Smooth muscle cell (in vitro differentiated cells): ENCODE results near the gene SLC39A11. TPM values are rescaled to one million over a fixed set of nuclear protein-coding genes. Genes with fewer than 3 reads are reported as not detected.
"Not testable (repeated sequence)": the region's sequence is repeated elsewhere in the genome, so short reads cannot be mapped to it uniquely, and the experiment has no call there.

Experiments
- DNase-seq: peaks from one replicate; lab custom pipeline; 2025; ENCODE audit not compliant: unreplicated experiment; lab: John Stamatoyannopoulos, UW
- H2AFZ ChIP-seq: fragments of 200-600 bp; sonication (generic); 2 replicates; pipeline ENCODE4 v1.6.0; 2016; ENCODE audit warnings: antibody characterized with exemption, low read depth, mild to moderate bottlenecking
- H3F3A ChIP-seq: fragments of 200-600 bp; sonication (generic); 2 replicates; pipeline ENCODE4 v1.6.0; 2017; ENCODE audit warnings: antibody characterized with exemption, low read depth
- H3K27ac ChIP-seq: fragments of 200-600 bp; sonication (generic); 2 replicates; pipeline ENCODE4 v1.5.1; 2016; ENCODE audit warnings: low read depth, mild to moderate bottlenecking
- H3K27me3 ChIP-seq: fragments of 200-600 bp; sonication (generic); 2 replicates; pipeline ENCODE4 v1.6.1; 2016; ENCODE audit warnings: low read depth, mild to moderate bottlenecking
- H3K36me3 ChIP-seq: fragments of 200-600 bp; sonication (generic); 2 replicates; pipeline ENCODE4 v1.5.1; 2016; ENCODE audit warnings: low read depth
- H3K4me1 ChIP-seq: fragments of 200-600 bp; sonication (generic); 2 replicates; pipeline ENCODE4 v1.5.1; 2016; ENCODE audit warnings: low read depth
- H3K4me2 ChIP-seq: fragments of 200-600 bp; sonication (generic); 2 replicates; pipeline ENCODE4 v1.6.0; 2016; ENCODE audit warnings: mild to moderate bottlenecking
- H3K4me3 ChIP-seq: fragments of 200-600 bp; sonication (generic); 2 replicates; pipeline ENCODE4 v1.5.1; 2016; ENCODE audit warnings: mild to moderate bottlenecking
- H3K79me2 ChIP-seq: fragments of 200-600 bp; sonication (generic); 2 replicates; pipeline ENCODE4 v1.6.0; 2016; ENCODE audit warnings: low read depth, mild to moderate bottlenecking
- H3K9ac ChIP-seq: fragments of 200-600 bp; sonication (generic); 2 replicates; pipeline ENCODE4 v1.6.0; 2016; ENCODE audit warnings: low read depth
- H3K9me3 ChIP-seq: fragments of 200-600 bp; sonication (generic); replicated peaks from 2 replicates; pipeline ENCODE4 v1.5.1; 2016; ENCODE audit warnings: low read depth
- H4K20me1 ChIP-seq: fragments of 200-600 bp; sonication (generic); 2 replicates; pipeline ENCODE4 v1.6.0; 2016; ENCODE audit warnings: low read depth
- CTCF ChIP-seq: fragments of 200-600 bp; sonication (generic); IDR thresholded peaks from 2 replicates; pipeline ENCODE4 v1.5.1; 2017; ENCODE audit warnings: borderline replicate concordance, mild to moderate bottlenecking, antibody characterized with exemption; ENCODE audit not compliant: insufficient read depth, poor library complexity, severe bottlenecking
- WGBS: methylation state at CpG from one replicate; pipeline ENCODE4 v1.1.7; 2016; ENCODE audit warnings: low lambda C conversion rate; 5-methylcytosine and 5-hydroxymethylcytosine counted together
- polyA plus RNA-seq: library from polyadenylated mRNA; unstranded; fragments of >200 nt; fragmentation: Nextera tagmentation; extraction: Ambion mirVana; gene quantifications from 2 replicates; pipeline ENCODE4 v1.2.1, GENCODE V29; 2016
- total RNA-seq: library from RNA; depleted of rRNA; stranded (reverse); fragments of >200 nt; gene quantifications from 2 replicates; pipeline ENCODE4 v1.2.3, GENCODE V29; 2014

The SLC39A11 gene
- total and polyA plus RNA-seq, 2 experiments from 2014 or later = 9.2 to 36.7 TPM

GRCh38 chr17:72764632-72765041, 327.9 kb downstream of the SLC39A11 start:
- no peak overlapping the region for H3K9ac ChIP-seq
- H3K9me3 ChIP-seq = no peaks in the 10 kb centered on the region
- H4K20me1 ChIP-seq = no peaks in the 10 kb centered on the region
- no peak for DNase-seq
- no peaks in the 10 kb centered on the region for H3K36me3 ChIP-seq
- H3K4me3 ChIP-seq = no peak overlapping the region
- no peaks in the 10 kb centered on the region for H3F3A ChIP-seq
- TF ChIP-seq CTCF = no peak
- no peaks in the 10 kb centered on the region for H3K79me2 ChIP-seq
- 72% methylated on average over 3 of the region's 3 CpGs for WGBS
- no peaks in the 10 kb centered on the region for H3K27me3 ChIP-seq
- H2AFZ ChIP-seq = no peak overlapping the region
- H3K4me2 ChIP-seq = no peak overlapping the region
- no peaks in the 10 kb centered on the region for H3K4me1 ChIP-seq
- no peak overlapping the region for H3K27ac ChIP-seq

- Histone ChIP-seq H3K79me2 (no peaks in the 10 kb centered on the region), H3K36me3 (no peaks in the 10 kb centered on the region), H3K27ac (no peak overlapping the region), H3K27me3 (no peaks in the 10 kb centered on the region), H3K4me3 (no peak overlapping the region), H3K9me3 (no peaks in the 10 kb centered on the region), H3K9ac (no peak overlapping the region), H4K20me1 (no peaks in the 10 kb centered on the region), H3K4me2 (no peak overlapping the region), H3K4me1 (no peaks in the 10 kb centered on the region), H2AFZ (no peak overlapping the region), H3F3A (no peaks in the 10 kb centered on the region)
- 58% methylated on average over 5 of the region's 5 CpGs for WGBS
- no peak for DNase-seq
- no peak for TF ChIP-seq CTCF
Measured at GRCh38 chr17:72763981-72764380, 328.5 kb downstream of the SLC39A11 start.

GRCh38 chr17:72761893-72762575, 330.5 kb downstream of the SLC39A11 start:
- H3K4me2 ChIP-seq, H3K9ac ChIP-seq, H2AFZ ChIP-seq, H3K36me3 ChIP-seq, H3K4me3 ChIP-seq, H3K9me3 ChIP-seq, DNase-seq, H3K4me1 ChIP-seq, H3K27me3 ChIP-seq, H3K27ac ChIP-seq, H4K20me1 ChIP-seq, H3F3A ChIP-seq, H3K79me2 ChIP-seq: not testable (repeated sequence)
- WGBS = 82% methylated on average over 9 of the region's 9 CpGs

GRCh38 chr17:72761431-72761830, 331.1 kb downstream of the SLC39A11 start:
- H3K4me2 ChIP-seq = no peak overlapping the region
- no peak overlapping the region for H3K27ac ChIP-seq
- no peak overlapping the region for H2AFZ ChIP-seq
- no peaks in the 10 kb centered on the region for H3F3A ChIP-seq
- no peak for DNase-seq
- H3K4me3 ChIP-seq = no peak overlapping the region
- no peaks in the 10 kb centered on the region for H4K20me1 ChIP-seq
- no peak overlapping the region for H3K9ac ChIP-seq
- no peaks in the 10 kb centered on the region for H3K36me3 ChIP-seq
- no peaks in the 10 kb centered on the region for H3K79me2 ChIP-seq
- TF ChIP-seq CTCF = no peak
- H3K4me1 ChIP-seq = no peaks in the 10 kb centered on the region
- 85% methylated on average over 3 of the region's 3 CpGs for WGBS
- H3K9me3 ChIP-seq = no peaks in the 10 kb centered on the region
- no peaks in the 10 kb centered on the region for H3K27me3 ChIP-seq
